NCI-H2107 (cell line): Measurements from ENCODE around the gene TMEM59L.
"Not testable (repeated sequence)": the region's sequence is repeated elsewhere in the genome, so short reads cannot be mapped to it uniquely, and the experiment has no call there.

Source experiments
- DNase-seq: peaks from one replicate; lab custom pipeline; 2025; lab: John Stamatoyannopoulos, UW

The TMEM59L gene

GRCh38 chr19:18594096-18594823 lies 18.4 kb upstream of the TMEM59L start:
- no peak for DNase-seq

GRCh38 chr19:18594824-18595373 lies 17.8 kb upstream of the TMEM59L start:
- DNase-seq: no peak

- no peak for DNase-seq
Measured at GRCh38 chr19:18595475-18595874, 17.2 kb upstream of the TMEM59L start.

GRCh38 chr19:18596752-18597157 lies 15.9 kb upstream of the TMEM59L start:
- no peak for DNase-seq

- DNase-seq: no peak
Measured at GRCh38 chr19:18597809-18598660, 14.6 kb upstream of the TMEM59L start.

GRCh38 chr19:18599485-18599884 lies 13.2 kb upstream of the TMEM59L start:
- DNase-seq: no peak

- DNase-seq: not testable (repeated sequence)
Measured at GRCh38 chr19:18600692-18601397, 11.8 kb upstream of the TMEM59L start.

GRCh38 chr19:18601875-18602274 lies 10.8 kb upstream of the TMEM59L start:
- no peak for DNase-seq

GRCh38 chr19:18603255-18603957 lies 9.3 kb upstream of the TMEM59L start:
- DNase-seq: no peak

- DNase-seq: no peak
Measured at GRCh38 chr19:18603958-18604819, 8.5 kb upstream of the TMEM59L start.

- no peak for DNase-seq
Measured at GRCh38 chr19:18604820-18605159, 7.9 kb upstream of the TMEM59L start.

GRCh38 chr19:18605196-18605545 lies 7.5 kb upstream of the TMEM59L start:
- DNase-seq: no peak

- DNase-seq: no peak
Measured at GRCh38 chr19:18605546-18606280, 7.0 kb upstream of the TMEM59L start.

- DNase-seq: no peak
Measured at GRCh38 chr19:18606281-18607225, 6.1 kb upstream of the TMEM59L start, which contains the start of gene CRLF1. Gene CRLF1 (minus strand): TSS chr19:18606799. CDS start chr19:18606656, 143 bp downstream.

GRCh38 chr19:18607226-18608101 lies 5.2 kb upstream of the TMEM59L start:
- no peak for DNase-seq

GRCh38 chr19:18608102-18608804 lies 4.4 kb upstream of the TMEM59L start:
- no peak for DNase-seq
